ENCODE results near the gene HABP2. TPM values are rescaled to one million over a fixed set of nuclear protein-coding genes. Genes with fewer than 3 reads are reported as not detected.

HABP2 gene
- total RNA-seq, 1 experiment from 2014 or later = 0.09 TPM

GRCh38 chr10:113517901-113518260 lies 35.0 kb upstream of the HABP2 start (continued):
- TF ChIP-seq, protein P1, sequence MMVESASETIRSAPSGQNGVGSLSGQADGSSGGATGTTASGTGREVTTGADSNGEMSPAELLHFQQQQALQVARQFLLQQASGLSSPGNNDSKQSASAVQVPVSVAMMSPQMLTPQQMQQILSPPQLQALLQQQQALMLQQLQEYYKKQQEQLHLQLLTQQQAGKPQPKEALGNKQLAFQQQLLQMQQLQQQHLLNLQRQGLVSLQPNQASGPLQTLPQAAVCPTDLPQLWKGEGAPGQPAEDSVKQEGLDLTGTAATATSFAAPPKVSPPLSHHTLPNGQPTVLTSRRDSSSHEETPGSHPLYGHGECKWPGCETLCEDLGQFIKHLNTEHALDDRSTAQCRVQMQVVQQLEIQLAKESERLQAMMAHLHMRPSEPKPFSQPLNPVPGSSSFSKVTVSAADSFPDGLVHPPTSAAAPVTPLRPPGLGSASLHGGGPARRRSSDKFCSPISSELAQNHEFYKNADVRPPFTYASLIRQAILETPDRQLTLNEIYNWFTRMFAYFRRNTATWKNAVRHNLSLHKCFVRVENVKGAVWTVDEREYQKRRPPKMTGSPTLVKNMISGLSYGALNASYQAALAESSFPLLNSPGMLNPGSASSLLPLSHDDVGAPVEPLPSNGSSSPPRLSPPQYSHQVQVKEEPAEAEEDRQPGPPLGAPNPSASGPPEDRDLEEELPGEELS (CRISPR knock-in tag; IDR thresholded peaks at IDR 0.05) = no peak
- TF ChIP-seq, protein P2, sequence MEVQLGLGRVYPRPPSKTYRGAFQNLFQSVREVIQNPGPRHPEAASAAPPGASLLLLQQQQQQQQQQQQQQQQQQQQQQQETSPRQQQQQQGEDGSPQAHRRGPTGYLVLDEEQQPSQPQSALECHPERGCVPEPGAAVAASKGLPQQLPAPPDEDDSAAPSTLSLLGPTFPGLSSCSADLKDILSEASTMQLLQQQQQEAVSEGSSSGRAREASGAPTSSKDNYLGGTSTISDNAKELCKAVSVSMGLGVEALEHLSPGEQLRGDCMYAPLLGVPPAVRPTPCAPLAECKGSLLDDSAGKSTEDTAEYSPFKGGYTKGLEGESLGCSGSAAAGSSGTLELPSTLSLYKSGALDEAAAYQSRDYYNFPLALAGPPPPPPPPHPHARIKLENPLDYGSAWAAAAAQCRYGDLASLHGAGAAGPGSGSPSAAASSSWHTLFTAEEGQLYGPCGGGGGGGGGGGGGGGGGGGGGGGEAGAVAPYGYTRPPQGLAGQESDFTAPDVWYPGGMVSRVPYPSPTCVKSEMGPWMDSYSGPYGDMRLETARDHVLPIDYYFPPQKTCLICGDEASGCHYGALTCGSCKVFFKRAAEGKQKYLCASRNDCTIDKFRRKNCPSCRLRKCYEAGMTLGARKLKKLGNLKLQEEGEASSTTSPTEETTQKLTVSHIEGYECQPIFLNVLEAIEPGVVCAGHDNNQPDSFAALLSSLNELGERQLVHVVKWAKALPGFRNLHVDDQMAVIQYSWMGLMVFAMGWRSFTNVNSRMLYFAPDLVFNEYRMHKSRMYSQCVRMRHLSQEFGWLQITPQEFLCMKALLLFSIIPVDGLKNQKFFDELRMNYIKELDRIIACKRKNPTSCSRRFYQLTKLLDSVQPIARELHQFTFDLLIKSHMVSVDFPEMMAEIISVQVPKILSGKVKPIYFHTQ (CRISPR knock-in tag; IDR thresholded peaks at IDR 0.05) = no peak
- TF ChIP-seq CREB1 (CRISPR knock-in tag; IDR thresholded peaks at IDR 0.05) = no peak

DNA sequence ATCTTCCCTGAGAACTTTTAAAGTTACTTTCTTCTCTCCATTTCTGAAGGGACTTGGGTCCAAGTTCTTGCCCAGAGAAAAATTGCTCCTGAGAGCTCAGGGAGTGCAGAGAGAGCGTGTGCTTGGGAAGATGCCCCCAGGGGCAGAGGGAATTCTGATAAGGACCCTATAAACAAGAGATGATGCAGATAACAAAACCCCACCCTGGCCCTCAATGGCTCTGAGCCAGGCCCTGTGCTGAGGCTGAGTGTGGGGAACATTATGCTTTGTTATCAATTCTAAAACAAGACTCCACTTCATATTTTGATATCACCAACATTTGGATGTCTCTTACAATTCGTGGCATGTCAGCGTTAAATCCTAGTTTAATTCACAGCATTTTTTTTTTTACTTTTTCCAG lies 34.4 kb upstream of the HABP2 start:
- Mint-ChIP-seq H3K27ac (no peak overlapping the region), H3K36me3 (no peaks in the 10 kb centered on the region), H3K4me3 (no peak overlapping the region)

DNA sequence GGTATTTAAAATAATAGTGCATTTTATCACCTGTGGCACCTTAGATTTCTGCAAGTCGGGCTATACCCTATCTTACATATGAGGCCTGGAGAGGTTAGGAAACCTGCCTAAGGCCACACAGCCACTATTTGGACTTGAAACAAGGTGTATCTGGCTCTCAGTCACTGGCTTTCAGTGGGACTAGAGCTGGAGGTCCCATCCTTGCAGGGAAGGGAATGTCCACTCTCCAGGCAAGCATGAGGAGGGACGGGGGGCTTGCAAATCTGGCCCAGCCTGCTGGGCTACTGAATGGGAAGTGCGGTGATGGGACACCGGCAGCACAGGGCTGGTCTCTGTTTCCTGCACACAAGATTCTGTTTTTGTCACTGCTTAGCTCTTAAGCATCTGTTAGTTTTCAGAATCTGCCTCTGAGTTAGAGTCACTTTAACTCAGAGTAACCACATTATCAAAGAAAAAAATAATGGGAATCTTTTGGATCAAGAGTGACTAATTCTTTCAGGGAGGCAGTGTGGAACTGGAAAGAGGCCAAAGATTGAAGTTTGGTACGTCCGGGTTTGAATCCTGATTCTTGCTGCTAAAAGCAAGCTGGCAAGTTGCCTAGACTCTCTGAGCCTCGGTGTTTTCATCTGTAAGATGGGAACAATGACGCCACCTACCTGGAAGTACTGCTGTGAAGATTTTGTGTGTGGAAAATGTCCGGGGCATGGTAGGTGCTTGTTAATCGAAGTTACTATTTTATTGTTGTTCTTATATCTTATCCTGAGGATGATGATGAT lies 33.8 kb upstream of the HABP2 start:
- ChIA-PET POLR2A (no interaction called here), CTCF (interaction anchor here (2.5 kb wide), 1 partner anchor 12 kb away, joined by 10 read pairs; no protein-coding TSS in a partner anchor)
- Mint-ChIP-seq H3K27ac (no peak overlapping the region), H3K36me3 (no peaks in the 10 kb centered on the region), H3K9me3 (peaks cover 3% of the 10 kb centered on the region), H3K4me1 (peaks cover 4% of the 10 kb centered on the region; the same call in 1 of the 2 replicates), H3K4me3 (no peak overlapping the region), H3K27me3 (ENCODE audit: low read depth) (no peaks in the 10 kb centered on the region; the same call in 1 of the 2 replicates)
- ATAC-seq = no peak
- DNase-seq (ENCODE audit: low spot score) = no peak
- TF ChIP-seq, protein P3, sequence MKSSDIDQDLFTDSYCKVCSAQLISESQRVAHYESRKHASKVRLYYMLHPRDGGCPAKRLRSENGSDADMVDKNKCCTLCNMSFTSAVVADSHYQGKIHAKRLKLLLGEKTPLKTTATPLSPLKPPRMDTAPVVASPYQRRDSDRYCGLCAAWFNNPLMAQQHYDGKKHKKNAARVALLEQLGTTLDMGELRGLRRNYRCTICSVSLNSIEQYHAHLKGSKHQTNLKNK (CRISPR knock-in tag; IDR thresholded peaks at IDR 0.05) = no peak
- TF ChIP-seq ZNF138 (CRISPR knock-in tag; conservative IDR thresholded peaks at IDR 0.05) (no peak), NFE2L1 (CRISPR knock-in tag; IDR thresholded peaks at IDR 0.05) (no peak), GABPB1 (CRISPR knock-in tag; IDR thresholded peaks at IDR 0.05) (no peak), NR1H2 (CRISPR knock-in tag; IDR thresholded peaks at IDR 0.05) (no peak), TP53 (CRISPR knock-in tag; IDR thresholded peaks at IDR 0.05) (no peak)
- TF ChIP-seq, protein P4, sequence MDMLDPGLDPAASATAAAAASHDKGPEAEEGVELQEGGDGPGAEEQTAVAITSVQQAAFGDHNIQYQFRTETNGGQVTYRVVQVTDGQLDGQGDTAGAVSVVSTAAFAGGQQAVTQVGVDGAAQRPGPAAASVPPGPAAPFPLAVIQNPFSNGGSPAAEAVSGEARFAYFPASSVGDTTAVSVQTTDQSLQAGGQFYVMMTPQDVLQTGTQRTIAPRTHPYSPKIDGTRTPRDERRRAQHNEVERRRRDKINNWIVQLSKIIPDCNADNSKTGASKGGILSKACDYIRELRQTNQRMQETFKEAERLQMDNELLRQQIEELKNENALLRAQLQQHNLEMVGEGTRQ (CRISPR knock-in tag; IDR thresholded peaks at IDR 0.05) = no peak
- TF ChIP-seq, protein P5, sequence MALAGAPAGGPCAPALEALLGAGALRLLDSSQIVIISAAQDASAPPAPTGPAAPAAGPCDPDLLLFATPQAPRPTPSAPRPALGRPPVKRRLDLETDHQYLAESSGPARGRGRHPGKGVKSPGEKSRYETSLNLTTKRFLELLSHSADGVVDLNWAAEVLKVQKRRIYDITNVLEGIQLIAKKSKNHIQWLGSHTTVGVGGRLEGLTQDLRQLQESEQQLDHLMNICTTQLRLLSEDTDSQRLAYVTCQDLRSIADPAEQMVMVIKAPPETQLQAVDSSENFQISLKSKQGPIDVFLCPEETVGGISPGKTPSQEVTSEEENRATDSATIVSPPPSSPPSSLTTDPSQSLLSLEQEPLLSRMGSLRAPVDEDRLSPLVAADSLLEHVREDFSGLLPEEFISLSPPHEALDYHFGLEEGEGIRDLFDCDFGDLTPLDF (CRISPR knock-in tag; IDR thresholded peaks at IDR 0.05) = no peak
- TF ChIP-seq, protein P6, sequence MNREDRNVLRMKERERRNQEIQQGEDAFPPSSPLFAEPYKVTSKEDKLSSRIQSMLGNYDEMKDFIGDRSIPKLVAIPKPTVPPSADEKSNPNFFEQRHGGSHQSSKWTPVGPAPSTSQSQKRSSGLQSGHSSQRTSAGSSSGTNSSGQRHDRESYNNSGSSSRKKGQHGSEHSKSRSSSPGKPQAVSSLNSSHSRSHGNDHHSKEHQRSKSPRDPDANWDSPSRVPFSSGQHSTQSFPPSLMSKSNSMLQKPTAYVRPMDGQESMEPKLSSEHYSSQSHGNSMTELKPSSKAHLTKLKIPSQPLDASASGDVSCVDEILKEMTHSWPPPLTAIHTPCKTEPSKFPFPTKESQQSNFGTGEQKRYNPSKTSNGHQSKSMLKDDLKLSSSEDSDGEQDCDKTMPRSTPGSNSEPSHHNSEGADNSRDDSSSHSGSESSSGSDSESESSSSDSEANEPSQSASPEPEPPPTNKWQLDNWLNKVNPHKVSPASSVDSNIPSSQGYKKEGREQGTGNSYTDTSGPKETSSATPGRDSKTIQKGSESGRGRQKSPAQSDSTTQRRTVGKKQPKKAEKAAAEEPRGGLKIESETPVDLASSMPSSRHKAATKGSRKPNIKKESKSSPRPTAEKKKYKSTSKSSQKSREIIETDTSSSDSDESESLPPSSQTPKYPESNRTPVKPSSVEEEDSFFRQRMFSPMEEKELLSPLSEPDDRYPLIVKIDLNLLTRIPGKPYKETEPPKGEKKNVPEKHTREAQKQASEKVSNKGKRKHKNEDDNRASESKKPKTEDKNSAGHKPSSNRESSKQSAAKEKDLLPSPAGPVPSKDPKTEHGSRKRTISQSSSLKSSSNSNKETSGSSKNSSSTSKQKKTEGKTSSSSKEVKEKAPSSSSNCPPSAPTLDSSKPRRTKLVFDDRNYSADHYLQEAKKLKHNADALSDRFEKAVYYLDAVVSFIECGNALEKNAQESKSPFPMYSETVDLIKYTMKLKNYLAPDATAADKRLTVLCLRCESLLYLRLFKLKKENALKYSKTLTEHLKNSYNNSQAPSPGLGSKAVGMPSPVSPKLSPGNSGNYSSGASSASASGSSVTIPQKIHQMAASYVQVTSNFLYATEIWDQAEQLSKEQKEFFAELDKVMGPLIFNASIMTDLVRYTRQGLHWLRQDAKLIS (CRISPR knock-in tag; IDR thresholded peaks at IDR 0.05; ENCODE audit: borderline replicate concordance) = no peak
- TF ChIP-seq, protein P7, sequence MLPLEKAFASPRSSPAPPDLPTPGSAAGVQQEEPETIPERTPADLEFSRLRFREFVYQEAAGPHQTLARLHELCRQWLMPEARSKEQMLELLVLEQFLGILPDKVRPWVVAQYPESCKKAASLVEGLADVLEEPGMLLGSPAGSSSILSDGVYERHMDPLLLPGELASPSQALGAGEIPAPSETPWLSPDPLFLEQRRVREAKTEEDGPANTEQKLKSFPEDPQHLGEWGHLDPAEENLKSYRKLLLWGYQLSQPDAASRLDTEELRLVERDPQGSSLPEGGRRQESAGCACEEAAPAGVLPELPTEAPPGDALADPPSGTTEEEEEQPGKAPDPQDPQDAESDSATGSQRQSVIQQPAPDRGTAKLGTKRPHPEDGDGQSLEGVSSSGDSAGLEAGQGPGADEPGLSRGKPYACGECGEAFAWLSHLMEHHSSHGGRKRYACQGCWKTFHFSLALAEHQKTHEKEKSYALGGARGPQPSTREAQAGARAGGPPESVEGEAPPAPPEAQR (CRISPR knock-in tag; IDR thresholded peaks at IDR 0.05) = no peak

More for the DNA sequence above, 34.4 kb upstream of the HABP2 start:
- peaks cover 4% of the 10 kb centered on the region; the same call in 1 of the 2 replicates for H3K4me1 Mint-ChIP-seq
- no peaks in the 10 kb centered on the region; the same call in 1 of the 2 replicates for H3K27me3 Mint-ChIP-seq (ENCODE audit: low read depth)
- TF ChIP-seq NR1H2 (CRISPR knock-in tag; IDR thresholded peaks at IDR 0.05) (no peak), SMAD4 (CRISPR knock-in tag; IDR thresholded peaks at IDR 0.05) (no peak), TP53 (CRISPR knock-in tag; IDR thresholded peaks at IDR 0.05) (no peak), RELA (CRISPR knock-in tag; IDR thresholded peaks at IDR 0.05; ENCODE audit: borderline replicate concordance) (no peak), FOXP1 (CRISPR knock-in tag; IDR thresholded peaks at IDR 0.05; ENCODE audit: borderline replicate concordance) (no peak), GRHL2 (CRISPR knock-in tag; IDR thresholded peaks at IDR 0.05; ENCODE audit: insufficient replicate concordance, severe bottlenecking) (no peak), IRF2 (CRISPR knock-in tag; IDR thresholded peaks at IDR 0.05; ENCODE audit: borderline replicate concordance, low read depth) (no peak), KAT7 (CRISPR knock-in tag; IDR thresholded peaks at IDR 0.05; ENCODE audit: borderline replicate concordance) (no peak)
- TF ChIP-seq, protein P8, sequence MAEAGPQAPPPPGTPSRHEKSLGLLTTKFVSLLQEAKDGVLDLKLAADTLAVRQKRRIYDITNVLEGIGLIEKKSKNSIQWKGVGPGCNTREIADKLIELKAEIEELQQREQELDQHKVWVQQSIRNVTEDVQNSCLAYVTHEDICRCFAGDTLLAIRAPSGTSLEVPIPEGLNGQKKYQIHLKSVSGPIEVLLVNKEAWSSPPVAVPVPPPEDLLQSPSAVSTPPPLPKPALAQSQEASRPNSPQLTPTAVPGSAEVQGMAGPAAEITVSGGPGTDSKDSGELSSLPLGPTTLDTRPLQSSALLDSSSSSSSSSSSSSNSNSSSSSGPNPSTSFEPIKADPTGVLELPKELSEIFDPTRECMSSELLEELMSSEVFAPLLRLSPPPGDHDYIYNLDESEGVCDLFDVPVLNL (CRISPR knock-in tag; IDR thresholded peaks at IDR 0.05; ENCODE audit: borderline replicate concordance, low read depth) = no peak
- H3K9me3 Mint-ChIP-seq = peaks cover 3% of the 10 kb centered on the region
- ChIA-PET CTCF (no interaction called here), POLR2A (no interaction called here)
- DNase-seq (ENCODE audit: low spot score) (no peak), ATAC-seq (no peak)

Data from WTC11 (cell line).